Central memory CD8-positive, alpha-beta T cell (primary cell): ENCODE data around the gene SOD1.
"Not testable (repeated sequence)": the region's sequence is repeated elsewhere in the genome, so short reads cannot be mapped to it uniquely, and the experiment has no call there.

Source experiments
- ATAC-seq: fragments of 150-1000 bp; cut with Tn5 transposase; replicated peaks from 2 replicates; pipeline ENCODE4 v1.10.0; 2022; ENCODE audit warnings: mild to moderate bottlenecking, moderate FRiP score, moderate number of reproducible peaks; ENCODE audit not compliant: poor library complexity, severe bottlenecking; ENCODE audit errors: extremely low read depth
- DNase-seq, 2 donors: peaks; one replicate each; pipeline ENCODE4 v3.0.0; 2021; ENCODE audit warnings: low spot score in 2 of 2
- H3K27ac Mint-ChIP-seq: one replicate; pipeline ENCODE4 v1.8.0; 2022; ENCODE audit warnings: low read depth, mild to moderate bottlenecking, moderate library complexity, mixed read lengths
- H3K27me3 Mint-ChIP-seq: one replicate; pipeline ENCODE4 v1.8.0; 2022; ENCODE audit warnings: mixed read lengths
- H3K36me3 Mint-ChIP-seq: one replicate; pipeline ENCODE4 v1.8.0; 2022; ENCODE audit warnings: mild to moderate bottlenecking, moderate library complexity, mixed read lengths; ENCODE audit not compliant: insufficient read depth
- H3K4me1 Mint-ChIP-seq: one replicate; pipeline ENCODE4 v1.8.0; 2022; ENCODE audit warnings: mixed read lengths
- H3K4me3 Mint-ChIP-seq: one replicate; pipeline ENCODE4 v1.8.0; 2022; ENCODE audit warnings: mild to moderate bottlenecking, moderate library complexity, mixed read lengths
- H3K9me3 Mint-ChIP-seq: one replicate; pipeline ENCODE4 v1.8.0; 2022; ENCODE audit warnings: mixed read lengths

The SOD1 gene

GRCh38 chr21:31659536-31660258, at the start of gene SOD1:
TSS of gene SOD1 (plus strand) at chr21:31659693. CDS start at chr21:31659770, 77 bp downstream.
- Mint-ChIP-seq H3K9me3 (no peaks in the 10 kb centered on the region), H3K36me3 (peaks cover 22% of the 10 kb centered on the region), H3K4me1 (peaks cover 60% of the 10 kb centered on the region), H3K4me3 (peak within 1 kb of the TSS; percentile 99), H3K27ac (peak within 1 kb of the TSS; percentile 99), H3K27me3 (no peaks in the 10 kb centered on the region)
- peak; percentile 92 to 93 for DNase-seq
- ATAC-seq: peak; percentile 97

- no peaks in the 10 kb centered on the region for H3K9me3 Mint-ChIP-seq
- DNase-seq (no peak), ATAC-seq (no peak)
- no peaks in the 10 kb centered on the region for H3K36me3 Mint-ChIP-seq
- H3K27me3 Mint-ChIP-seq: peaks cover 65% of the 10 kb centered on the region
- no peak overlapping the region for H3K4me3 Mint-ChIP-seq
- H3K27ac Mint-ChIP-seq: no peak overlapping the region
- H3K4me1 Mint-ChIP-seq: no peaks in the 10 kb centered on the region
Measured at GRCh38 chr21:31611445-31611844, 48.0 kb upstream of the SOD1 start.

- H3K4me3 Mint-ChIP-seq: no peak overlapping the region
- no peak for ATAC-seq
Measured at GRCh38 chr21:31612894-31613785, 46.4 kb upstream of the SOD1 start.

GRCh38 chr21:31614705-31615104, 44.8 kb upstream of the SOD1 start:
- Mint-ChIP-seq H3K9me3 (no peaks in the 10 kb centered on the region), H3K4me3 (no peak overlapping the region), H3K27me3 (peaks cover 40% of the 10 kb centered on the region), H3K27ac (no peak overlapping the region), H3K36me3 (no peaks in the 10 kb centered on the region), H3K4me1 (no peaks in the 10 kb centered on the region)
- DNase-seq (no peak), ATAC-seq (no peak)

More at GRCh38 chr21:31612894-31613785, 46.4 kb upstream of the SOD1 start:
- Mint-ChIP-seq H3K27ac (no peak overlapping the region), H3K36me3 (no peaks in the 10 kb centered on the region), H3K9me3 (no peaks in the 10 kb centered on the region), H3K4me1 (no peaks in the 10 kb centered on the region), H3K27me3 (peaks cover 55% of the 10 kb centered on the region)
- no peak for DNase-seq

DNA sequence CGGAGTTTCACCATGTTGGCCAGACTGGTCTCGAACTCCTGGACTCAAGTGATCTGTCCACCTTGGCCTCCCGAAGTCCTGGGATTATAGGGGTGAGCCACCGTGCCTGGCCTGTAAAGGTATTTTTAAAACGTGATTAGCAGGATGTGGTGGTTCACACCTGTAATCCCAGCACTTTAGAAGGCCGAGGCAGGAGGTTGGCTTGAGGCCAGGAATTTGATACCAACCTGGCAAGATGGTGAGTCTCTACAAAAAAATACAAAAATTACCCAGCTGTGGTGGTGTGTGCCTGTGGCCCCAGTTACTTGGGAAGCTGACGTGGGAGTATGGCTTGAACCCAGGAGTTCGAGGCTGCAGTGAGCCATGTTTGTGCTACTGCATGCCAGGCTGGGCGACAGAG, 43.3 kb upstream of the SOD1 start:
- DNase-seq: no peak

GRCh38 chr21:31618696-31619430, 40.6 kb upstream of the SOD1 start:
- Mint-ChIP-seq H3K4me1 (no peaks in the 10 kb centered on the region), H3K9me3 (no peaks in the 10 kb centered on the region), H3K4me3 (no peak overlapping the region), H3K27me3 (peaks cover 23% of the 10 kb centered on the region), H3K27ac (no peak overlapping the region), H3K36me3 (no peaks in the 10 kb centered on the region)
- DNase-seq (no peak), ATAC-seq (no peak)

More for the DNA sequence above, 43.3 kb upstream of the SOD1 start:
- no peak for ATAC-seq
- Mint-ChIP-seq H3K9me3 (no peaks in the 10 kb centered on the region), H3K4me3 (no peak overlapping the region), H3K36me3 (no peaks in the 10 kb centered on the region), H3K27ac (no peak overlapping the region), H3K27me3 (peaks cover 30% of the 10 kb centered on the region), H3K4me1 (no peaks in the 10 kb centered on the region)

GRCh38 chr21:31622397-31622796, 37.1 kb upstream of the SOD1 start:
- no peaks in the 10 kb centered on the region for H3K9me3 Mint-ChIP-seq
- peaks cover 23% of the 10 kb centered on the region for H3K27me3 Mint-ChIP-seq
- no peaks in the 10 kb centered on the region for H3K4me1 Mint-ChIP-seq
- no peak overlapping the region for H3K27ac Mint-ChIP-seq
- no peak for ATAC-seq
- DNase-seq: no peak
- H3K4me3 Mint-ChIP-seq: no peak overlapping the region
- H3K36me3 Mint-ChIP-seq: no peaks in the 10 kb centered on the region

DNA sequence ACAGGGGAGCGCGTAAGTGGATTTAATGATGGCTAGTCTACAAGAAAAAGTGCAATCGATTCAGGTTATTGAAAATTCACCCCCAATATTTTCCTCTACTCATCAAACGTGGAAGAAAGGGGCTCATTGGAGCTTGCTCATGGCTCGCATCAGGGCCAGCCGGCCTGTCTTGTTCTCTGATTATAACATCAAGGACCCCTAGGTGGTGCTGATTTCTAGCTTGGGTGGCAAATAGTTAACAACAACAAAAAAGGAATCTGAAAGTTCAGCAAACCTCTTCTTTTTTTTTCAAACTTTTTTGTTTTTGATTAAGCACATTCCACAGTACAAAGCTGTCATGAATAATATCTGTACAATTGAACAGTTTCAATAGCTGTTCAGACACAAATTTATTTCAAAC, 35.8 kb upstream of the SOD1 start:
- no peaks in the 10 kb centered on the region for H3K4me1 Mint-ChIP-seq

GRCh38 chr21:31624181-31624580, 35.3 kb upstream of the SOD1 start:
- H3K27ac Mint-ChIP-seq: no peak overlapping the region
- DNase-seq (no peak), ATAC-seq (no peak)
- H3K36me3 Mint-ChIP-seq: no peaks in the 10 kb centered on the region
- no peaks in the 10 kb centered on the region for H3K9me3 Mint-ChIP-seq
- no peaks in the 10 kb centered on the region for H3K4me1 Mint-ChIP-seq
- no peak overlapping the region for H3K4me3 Mint-ChIP-seq
- peaks cover 23% of the 10 kb centered on the region for H3K27me3 Mint-ChIP-seq

More for the DNA sequence above, 35.8 kb upstream of the SOD1 start:
- H3K27ac Mint-ChIP-seq: no peak overlapping the region
- H3K36me3 Mint-ChIP-seq: no peaks in the 10 kb centered on the region
- H3K4me3 Mint-ChIP-seq: no peak overlapping the region
- DNase-seq (no peak), ATAC-seq (no peak)
- H3K27me3 Mint-ChIP-seq: peaks cover 23% of the 10 kb centered on the region
- no peaks in the 10 kb centered on the region for H3K9me3 Mint-ChIP-seq

DNA sequence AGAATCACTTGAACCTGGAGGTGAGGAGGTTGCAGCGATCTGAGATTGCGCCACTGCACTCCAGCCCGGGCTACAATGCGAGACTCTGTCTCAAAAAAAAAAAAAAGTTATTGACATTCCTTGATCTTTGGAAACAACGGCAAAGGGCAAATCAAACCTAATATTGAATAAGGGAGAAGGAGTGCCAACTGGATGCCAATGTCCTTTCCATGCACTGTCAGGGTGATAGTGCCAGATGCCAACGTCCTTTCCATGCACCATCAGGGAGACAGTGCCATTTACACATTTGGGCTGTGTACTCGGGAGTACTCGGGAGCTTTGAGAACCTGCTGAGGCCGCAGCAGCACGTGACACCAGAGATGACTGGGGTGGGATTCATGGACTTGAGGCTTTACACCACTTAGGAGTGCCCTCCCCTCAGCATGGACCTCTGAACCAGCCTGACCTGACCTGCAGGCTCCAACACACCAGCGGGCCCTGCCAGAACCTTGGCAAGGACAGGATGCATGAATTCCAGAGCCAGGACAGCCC, 34.5 kb upstream of the SOD1 start:
- Mint-ChIP-seq H3K27me3 (peaks cover 23% of the 10 kb centered on the region), H3K4me1 (no peaks in the 10 kb centered on the region), H3K4me3 (no peak overlapping the region), H3K27ac (no peak overlapping the region), H3K9me3 (no peaks in the 10 kb centered on the region), H3K36me3 (no peaks in the 10 kb centered on the region)
- no peak for DNase-seq
- ATAC-seq: no peak

- no peak overlapping the region for H3K27ac Mint-ChIP-seq
- H3K9me3 Mint-ChIP-seq: no peaks in the 10 kb centered on the region
- no peaks in the 10 kb centered on the region for H3K36me3 Mint-ChIP-seq
- no peaks in the 10 kb centered on the region for H3K27me3 Mint-ChIP-seq
- ATAC-seq (no peak), DNase-seq (no peak)
- H3K4me3 Mint-ChIP-seq: no peak overlapping the region
- no peaks in the 10 kb centered on the region for H3K4me1 Mint-ChIP-seq
Measured at GRCh38 chr21:31629972-31630711, 29.4 kb upstream of the SOD1 start.

DNA sequence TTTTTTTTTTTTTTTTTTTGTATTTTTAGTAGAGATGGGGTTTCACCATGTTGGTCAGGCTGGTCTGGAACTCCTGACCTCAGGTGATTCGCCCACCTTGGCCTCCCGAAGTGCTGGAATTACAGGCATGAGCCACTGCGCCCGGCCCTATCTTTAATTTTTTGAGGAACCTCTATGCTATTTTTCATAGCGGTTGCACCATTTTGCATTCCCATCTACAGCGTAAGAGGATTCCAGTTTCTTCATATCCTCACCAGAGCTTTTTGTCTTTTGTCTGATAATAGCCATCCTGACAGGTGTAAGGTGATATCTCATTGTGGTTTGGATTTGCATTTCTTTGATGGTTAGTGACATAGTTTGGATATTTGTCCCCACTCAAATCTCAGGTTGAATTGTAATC, 27.6 kb upstream of the SOD1 start:
- not testable (repeated sequence) for H3K4me1 Mint-ChIP-seq, H3K27ac Mint-ChIP-seq, ATAC-seq, H3K36me3 Mint-ChIP-seq, DNase-seq, H3K9me3 Mint-ChIP-seq, H3K4me3 Mint-ChIP-seq, H3K27me3 Mint-ChIP-seq
